GM18858 (cell line): ENCODE measurements around the gene SEL1L3.
A peak's percentile ranks its signal among the peaks of the same experiment; 100 is the strongest.
"Not testable (repeated sequence)": the region's sequence is repeated elsewhere in the genome, so short reads cannot be mapped to it uniquely, and the experiment has no call there.

Experiments
- ATAC-seq: cut with Tn5 transposase; IDR thresholded peaks from one replicate; pipeline ENCODE4 v1.9.1; 2021; ENCODE audit not compliant: unreplicated experiment

SEL1L3 gene

GRCh38 chr4:25862411-25863346 is at the start of gene SEL1L3:
SEL1L3 (minus strand) TSS chr4:25862988; CDS start chr4:25862836, 152 bp downstream.
- no peak for ATAC-seq

GRCh38 chr4:25911356-25911755 is 48.6 kb upstream of the SEL1L3 start:
- no peak for ATAC-seq

GRCh38 chr4:25908491-25908901 is 45.7 kb upstream of the SEL1L3 start:
- no peak for ATAC-seq

- not testable (repeated sequence) for ATAC-seq
These were observed 43.3 kb upstream of the SEL1L3 start for GRCh38 chr4:25906113-25906512.

- no peak for ATAC-seq
These were observed 42.6 kb upstream of the SEL1L3 start for GRCh38 chr4:25905371-25905770.

GRCh38 chr4:25904748-25905082 is 41.9 kb upstream of the SEL1L3 start:
- peak; percentile 33 for ATAC-seq

- peak; percentile 61 for ATAC-seq
These were observed 41.3 kb upstream of the SEL1L3 start for GRCh38 chr4:25903900-25904747.

GRCh38 chr4:25901030-25901430 is 38.2 kb upstream of the SEL1L3 start:
- no peak for ATAC-seq

- no peak for ATAC-seq
These were observed 37.5 kb upstream of the SEL1L3 start for GRCh38 chr4:25900310-25900709.

GRCh38 chr4:25896776-25897539 is 34.2 kb upstream of the SEL1L3 start:
- no peak for ATAC-seq

- no peak for ATAC-seq
These were observed 30.0 kb upstream of the SEL1L3 start for GRCh38 chr4:25892796-25893195.

GRCh38 chr4:25890571-25891485 is 28.0 kb upstream of the SEL1L3 start:
- ATAC-seq: no peak

GRCh38 chr4:25889589-25890503 is 27.1 kb upstream of the SEL1L3 start:
- no peak for ATAC-seq

- no peak for ATAC-seq
These were observed 26.0 kb upstream of the SEL1L3 start for GRCh38 chr4:25888781-25889180.

- ATAC-seq: peak; percentile 54
These were observed 21.4 kb upstream of the SEL1L3 start for GRCh38 chr4:25884031-25884782.

GRCh38 chr4:25883565-25883964 is 20.8 kb upstream of the SEL1L3 start:
- no peak for ATAC-seq

GRCh38 chr4:25882226-25882625 is 19.4 kb upstream of the SEL1L3 start:
- no peak for ATAC-seq

GRCh38 chr4:25881193-25881592 is 18.4 kb upstream of the SEL1L3 start:
- no peak for ATAC-seq
